HL-60/S4 treated with retinoic acid at 250 ng/mL for 4 days and 3 days (cell line): Measurements from ENCODE around the gene CRYBG2.

Experiments used
- in situ Hi-C: fragments of 300-500 bp; cut with MboI; formaldehyde crosslinking; loops from 2 replicates; pipeline ENCODE4 v1.7.0; 2022; ENCODE audit warnings: low sequenced_read_pairs

CRYBG2 gene

DNA sequence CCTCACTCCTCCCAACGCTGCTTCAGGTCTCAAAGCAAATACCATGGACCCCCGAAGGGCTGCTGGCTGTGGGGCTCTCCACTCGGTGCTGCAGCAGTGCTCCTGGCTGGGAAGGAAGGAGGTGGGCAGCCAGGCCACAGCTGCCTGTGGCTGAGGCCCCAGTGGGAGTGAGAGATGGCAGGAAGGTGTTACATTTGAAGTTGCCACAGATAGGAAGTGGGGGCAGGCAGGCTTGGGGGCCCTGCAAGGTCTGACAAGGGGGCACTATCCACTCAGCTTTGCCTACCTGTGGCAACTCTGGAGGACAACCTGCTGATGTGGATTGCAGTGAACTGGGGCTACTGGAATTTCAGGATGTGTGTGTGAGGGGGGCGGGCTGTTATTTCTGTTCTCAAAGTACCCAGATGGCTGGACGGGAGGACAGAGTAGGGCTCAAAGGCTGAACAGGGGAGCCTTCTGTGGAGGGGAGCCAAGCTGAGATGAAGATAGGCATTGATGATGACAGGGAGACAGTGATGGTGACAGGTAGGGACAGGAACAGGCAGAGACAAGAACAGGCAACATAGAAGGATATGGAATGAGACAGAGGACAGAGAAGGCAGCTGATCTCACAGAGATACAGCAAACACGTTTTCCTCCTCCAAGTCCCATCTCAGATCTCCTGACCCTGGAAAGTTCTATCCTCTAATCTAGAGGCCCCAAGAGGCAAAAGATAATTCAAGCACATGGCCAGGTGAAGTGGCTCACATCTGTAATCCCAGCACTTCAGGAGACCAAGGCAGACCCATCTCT, 16.9 kb upstream of the CRYBG2 start:
- in situ Hi-C loops, result no loop called here

- in situ Hi-C loops, result no loop called here
These were observed 14.6 kb upstream of the CRYBG2 start for GRCh38 chr1:26368486-26368885.

DNA sequence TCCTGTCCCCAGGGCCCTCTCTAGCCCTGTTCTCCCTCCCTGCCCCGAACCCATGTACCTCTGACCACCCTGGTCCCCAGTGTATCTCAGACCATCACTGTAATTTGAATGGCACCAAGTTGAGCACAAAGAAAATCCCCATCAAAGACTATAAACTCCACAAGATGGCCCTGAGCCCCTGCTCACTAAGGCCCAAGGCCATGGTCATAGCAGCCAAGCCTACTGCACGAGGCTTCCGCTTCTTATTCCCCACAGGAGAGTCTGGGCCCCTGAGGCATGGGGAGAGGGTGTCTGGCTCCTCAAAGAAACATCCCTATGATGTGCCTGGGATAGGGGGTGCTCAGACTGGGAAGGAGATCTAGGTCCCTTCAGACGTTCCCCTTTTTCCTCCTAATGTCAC, 14.1 kb upstream of the CRYBG2 start:
- in situ Hi-C loops, result no loop called here

DNA sequence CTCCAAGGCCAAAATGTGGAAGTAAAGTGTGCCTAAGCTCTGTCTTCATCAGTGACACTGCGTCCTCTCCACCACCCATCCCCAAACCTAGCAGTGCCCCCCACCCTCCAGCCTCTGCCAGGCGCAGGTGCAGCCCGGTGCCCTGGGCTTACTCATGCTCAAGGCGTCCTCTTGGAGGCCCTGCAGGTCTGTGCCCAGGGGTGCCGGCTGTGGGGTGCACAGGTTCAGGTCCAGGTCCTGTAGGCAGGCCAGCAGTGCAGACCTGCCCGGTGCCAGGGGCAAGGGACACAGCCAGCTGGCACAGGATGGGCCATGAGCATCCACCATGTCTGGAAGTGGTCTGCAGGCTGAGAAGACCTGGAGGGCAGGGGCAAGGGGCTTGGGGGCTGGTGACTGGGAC, 13.5 kb upstream of the CRYBG2 start:
- in situ Hi-C loops, result no loop called here

DNA sequence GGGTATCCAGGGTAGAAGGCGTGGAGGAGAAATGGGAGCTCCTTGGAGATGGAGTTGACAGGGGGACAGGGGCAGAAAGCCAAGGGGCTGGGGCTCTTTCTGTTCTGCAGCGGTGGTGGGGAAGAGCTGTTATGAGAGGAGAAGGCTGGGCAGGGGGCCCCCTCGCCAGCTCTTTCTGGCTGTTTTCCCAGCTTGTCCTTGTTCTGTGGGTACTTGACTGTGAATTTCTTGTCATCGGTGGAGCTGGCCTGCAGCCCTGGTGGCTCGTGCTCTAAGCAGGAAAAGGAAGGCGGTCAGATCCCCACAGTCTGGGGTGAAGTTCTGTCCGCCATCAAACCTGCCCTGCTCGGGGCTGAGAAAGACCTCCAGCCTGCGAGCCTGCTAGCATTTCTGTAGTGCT, 11.0 kb upstream of the CRYBG2 start:
- in situ Hi-C loops, result no loop called here

- in situ Hi-C loops, result no loop called here
These were observed 9.9 kb upstream of the CRYBG2 start for GRCh38 chr1:26363549-26364448.

- in situ Hi-C loops, result no loop called here
These were observed 8.4 kb upstream of the CRYBG2 start for GRCh38 chr1:26362331-26362730.

DNA sequence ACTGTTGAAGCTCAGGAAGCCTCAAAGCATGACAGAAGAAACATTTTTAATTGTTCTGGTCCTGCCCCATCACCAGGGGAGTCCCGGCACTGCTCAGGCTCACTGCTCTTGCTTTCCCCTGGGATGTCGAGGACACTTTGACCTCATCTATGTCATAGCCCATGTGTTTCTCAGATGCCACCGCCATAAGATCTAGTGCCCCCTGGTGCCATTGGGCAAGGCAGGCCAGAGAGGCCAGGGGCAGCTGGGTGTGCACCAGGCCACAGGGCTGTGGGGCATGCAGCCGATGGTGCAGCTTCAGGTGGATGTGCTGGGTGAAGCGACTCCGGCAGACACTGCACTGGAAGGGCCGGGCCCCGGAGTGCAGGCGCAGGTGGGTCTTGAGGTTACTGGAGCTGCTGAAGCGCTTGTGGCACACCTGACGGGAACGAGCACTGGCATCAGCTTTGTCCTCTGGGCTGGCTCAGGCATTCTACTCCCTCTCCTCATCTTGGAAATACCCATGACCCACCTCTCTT, 7.7 kb upstream of the CRYBG2 start:
- in situ Hi-C loops, result no loop called here

- in situ Hi-C loops, result no loop called here
These were observed 7.1 kb upstream of the CRYBG2 start for GRCh38 chr1:26360807-26361604.

- in situ Hi-C loops, result no loop called here
These were observed 6.3 kb upstream of the CRYBG2 start for GRCh38 chr1:26359981-26360806.

GRCh38 chr1:26358411-26359384, 4.8 kb upstream of the CRYBG2 start:
- in situ Hi-C loops, result no loop called here

DNA sequence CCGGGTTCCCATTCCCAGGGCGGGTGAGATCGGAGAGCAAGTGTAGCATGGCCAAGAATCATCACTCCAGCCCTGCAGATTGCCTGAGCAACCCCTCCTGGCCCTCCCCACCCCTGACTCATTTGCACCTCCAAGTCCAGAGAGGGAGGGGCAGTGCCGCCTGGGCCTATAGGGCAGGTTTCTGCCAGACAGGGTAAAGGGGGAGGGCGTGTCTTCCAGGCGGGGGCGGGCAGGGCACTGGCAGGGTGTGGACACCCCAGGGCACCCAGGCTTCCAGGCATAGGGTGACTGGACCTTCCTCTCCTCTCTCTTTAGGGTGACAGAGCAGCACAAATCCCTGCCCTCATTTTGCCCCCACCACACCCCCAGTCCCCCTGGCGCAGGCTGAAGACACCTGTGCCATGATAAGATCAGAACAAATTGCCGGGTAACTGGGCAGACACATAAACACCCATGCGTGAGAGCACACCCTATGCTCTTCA, 3.2 kb upstream of the CRYBG2 start:
- in situ Hi-C loops, result no loop called here

- in situ Hi-C loops, result no loop called here
These were observed 2.2 kb upstream of the CRYBG2 start for GRCh38 chr1:26356106-26356505.

DNA sequence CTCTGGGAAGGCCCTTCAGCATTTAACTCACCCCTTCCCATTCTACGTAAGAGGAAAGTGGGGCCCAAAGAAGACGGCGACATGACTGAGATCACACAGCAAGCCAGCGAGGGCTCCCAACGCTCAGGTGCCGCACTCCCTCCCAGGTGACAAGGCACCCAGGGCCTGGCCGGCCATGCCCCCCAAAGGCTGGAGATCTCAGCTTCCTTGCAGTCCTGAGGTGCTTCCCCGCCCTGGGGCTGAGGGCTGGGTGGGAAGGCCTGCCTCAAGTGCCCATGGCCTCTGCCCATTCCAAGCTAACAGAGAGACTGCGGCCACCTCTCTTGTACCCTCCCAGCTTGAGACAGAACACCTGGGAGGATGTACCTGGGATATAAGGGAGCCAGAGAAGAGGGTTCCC, 1.0 kb upstream of the CRYBG2 start:
- in situ Hi-C loops, result no loop called here

GRCh38 chr1:26353210-26353859, 595 bp downstream of the CRYBG2 start:
- in situ Hi-C loops, result no loop called here

GRCh38 chr1:26352338-26352679, 1.6 kb downstream of the CRYBG2 start:
- in situ Hi-C loops, result no loop called here

- in situ Hi-C loops, result no loop called here
These were observed 2.2 kb downstream of the CRYBG2 start for GRCh38 chr1:26351590-26352337.
